Measurements from ENCODE around the gene RPS19BP1.
"Not testable (repeated sequence)": the region's sequence is repeated elsewhere in the genome, so short reads cannot be mapped to it uniquely, and the experiment has no call there.

GRCh38 chr22:39522091-39522490 is 10.5 kb downstream of the RPS19BP1 start:
- TF ChIP-seq GATA2 (CRISPR knock-in tag; IDR thresholded peaks at IDR 0.05); NRF1 (IDR thresholded peaks at IDR 0.05; ENCODE audit: low read depth, low read length); JUND (IDR thresholded peaks at IDR 0.05); EZH2phosphoT487 (IDR thresholded peaks at IDR 0.05; ENCODE audit: borderline replicate concordance, low read depth); CTCF (IDR thresholded peaks at IDR 0.05); CHD2 (IDR thresholded peaks at IDR 0.05; ENCODE audit: low read length, partially characterized antibody); TEAD4 (IDR thresholded peaks at IDR 0.05; ENCODE audit: borderline replicate concordance, insufficient read depth); YY1 (IDR thresholded peaks at IDR 0.05; ENCODE audit: low read depth); FOSL2 (IDR thresholded peaks at IDR 0.05; ENCODE audit: borderline replicate concordance, low read depth); POLR2AphosphoS5 (IDR thresholded peaks at IDR 0.05; ENCODE audit: low read depth, low read length): not testable (repeated sequence)
- TF ChIP-seq, protein P1, sequence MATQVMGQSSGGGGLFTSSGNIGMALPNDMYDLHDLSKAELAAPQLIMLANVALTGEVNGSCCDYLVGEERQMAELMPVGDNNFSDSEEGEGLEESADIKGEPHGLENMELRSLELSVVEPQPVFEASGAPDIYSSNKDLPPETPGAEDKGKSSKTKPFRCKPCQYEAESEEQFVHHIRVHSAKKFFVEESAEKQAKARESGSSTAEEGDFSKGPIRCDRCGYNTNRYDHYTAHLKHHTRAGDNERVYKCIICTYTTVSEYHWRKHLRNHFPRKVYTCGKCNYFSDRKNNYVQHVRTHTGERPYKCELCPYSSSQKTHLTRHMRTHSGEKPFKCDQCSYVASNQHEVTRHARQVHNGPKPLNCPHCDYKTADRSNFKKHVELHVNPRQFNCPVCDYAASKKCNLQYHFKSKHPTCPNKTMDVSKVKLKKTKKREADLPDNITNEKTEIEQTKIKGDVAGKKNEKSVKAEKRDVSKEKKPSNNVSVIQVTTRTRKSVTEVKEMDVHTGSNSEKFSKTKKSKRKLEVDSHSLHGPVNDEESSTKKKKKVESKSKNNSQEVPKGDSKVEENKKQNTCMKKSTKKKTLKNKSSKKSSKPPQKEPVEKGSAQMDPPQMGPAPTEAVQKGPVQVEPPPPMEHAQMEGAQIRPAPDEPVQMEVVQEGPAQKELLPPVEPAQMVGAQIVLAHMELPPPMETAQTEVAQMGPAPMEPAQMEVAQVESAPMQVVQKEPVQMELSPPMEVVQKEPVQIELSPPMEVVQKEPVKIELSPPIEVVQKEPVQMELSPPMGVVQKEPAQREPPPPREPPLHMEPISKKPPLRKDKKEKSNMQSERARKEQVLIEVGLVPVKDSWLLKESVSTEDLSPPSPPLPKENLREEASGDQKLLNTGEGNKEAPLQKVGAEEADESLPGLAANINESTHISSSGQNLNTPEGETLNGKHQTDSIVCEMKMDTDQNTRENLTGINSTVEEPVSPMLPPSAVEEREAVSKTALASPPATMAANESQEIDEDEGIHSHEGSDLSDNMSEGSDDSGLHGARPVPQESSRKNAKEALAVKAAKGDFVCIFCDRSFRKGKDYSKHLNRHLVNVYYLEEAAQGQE (IDR thresholded peaks at IDR 0.05; ENCODE audit: low read depth, low read length): not testable (repeated sequence)
- TF ChIP-seq, protein P2, sequence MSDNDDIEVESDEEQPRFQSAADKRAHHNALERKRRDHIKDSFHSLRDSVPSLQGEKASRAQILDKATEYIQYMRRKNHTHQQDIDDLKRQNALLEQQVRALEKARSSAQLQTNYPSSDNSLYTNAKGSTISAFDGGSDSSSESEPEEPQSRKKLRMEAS (IDR thresholded peaks at IDR 0.05; ENCODE audit: low read depth): not testable (repeated sequence)

All from SK-N-SH (cell line).